Epithelial cell of esophagus (primary cell): ENCODE results near the gene TIMP2.

Experiments
- DNase-seq: peaks from one replicate; pipeline ENCODE4 v3.0.0; 2010; ENCODE audit warnings: low read depth
- H3K4me3 ChIP-seq: 2 replicates; pipeline ENCODE4 v1.5.1; 2011; ENCODE audit warnings: mild to moderate bottlenecking, low read length, control low read depth
- CTCF ChIP-seq: IDR thresholded peaks from 2 replicates; pipeline ENCODE4 v1.5.1; 2011; ENCODE audit warnings: low read depth, mild to moderate bottlenecking, low read length, control low read depth, inconsistent platforms; ENCODE audit not compliant: insufficient read depth; ENCODE audit errors: missing control alignments

Gene TIMP2

GRCh38 chr17:78885956-78886355, 39.2 kb downstream of the TIMP2 start:
- TF ChIP-seq CTCF, result no peak
- DNase-seq, result no peak
- no peak overlapping the region for H3K4me3 ChIP-seq

GRCh38 chr17:78884876-78885667, 40.1 kb downstream of the TIMP2 start:
- TF ChIP-seq CTCF, result no peak
- no peak for DNase-seq
- H3K4me3 ChIP-seq, result no peak overlapping the region

GRCh38 chr17:78884148-78884825, 40.9 kb downstream of the TIMP2 start:
- no peak for DNase-seq
- H3K4me3 ChIP-seq, result no peak overlapping the region
- no peak for TF ChIP-seq CTCF

- no peak overlapping the region for H3K4me3 ChIP-seq
- peak; percentile 50 for DNase-seq
- no peak for TF ChIP-seq CTCF
Observed at GRCh38 chr17:78883533-78884131, 41.6 kb downstream of the TIMP2 start.

GRCh38 chr17:78883089-78883532, 42.1 kb downstream of the TIMP2 start:
- DNase-seq, result peak; percentile 62
- no peak overlapping the region for H3K4me3 ChIP-seq
- no peak for TF ChIP-seq CTCF

GRCh38 chr17:78882540-78883088, 42.6 kb downstream of the TIMP2 start:
- no peak overlapping the region for H3K4me3 ChIP-seq
- DNase-seq, result no peak

More at GRCh38 chr17:78882540-78883088, 42.6 kb downstream of the TIMP2 start:
- TF ChIP-seq CTCF, result no peak
